GM21737 (cell line): Measurements from ENCODE around the gene ZFR2.
"Not testable (repeated sequence)": the region's sequence is repeated elsewhere in the genome, so short reads cannot be mapped to it uniquely, and the experiment has no call there.

Source experiments
- ATAC-seq: cut with Tn5 transposase; IDR thresholded peaks from one replicate; pipeline ENCODE4 v1.9.1; 2021; ENCODE audit warnings: mild to moderate bottlenecking, moderate library complexity; ENCODE audit not compliant: unreplicated experiment

The ZFR2 gene

GRCh38 chr19:3774621-3775373 lies 94.0 kb downstream of the ZFR2 start:
- ATAC-seq: no peak

DNA sequence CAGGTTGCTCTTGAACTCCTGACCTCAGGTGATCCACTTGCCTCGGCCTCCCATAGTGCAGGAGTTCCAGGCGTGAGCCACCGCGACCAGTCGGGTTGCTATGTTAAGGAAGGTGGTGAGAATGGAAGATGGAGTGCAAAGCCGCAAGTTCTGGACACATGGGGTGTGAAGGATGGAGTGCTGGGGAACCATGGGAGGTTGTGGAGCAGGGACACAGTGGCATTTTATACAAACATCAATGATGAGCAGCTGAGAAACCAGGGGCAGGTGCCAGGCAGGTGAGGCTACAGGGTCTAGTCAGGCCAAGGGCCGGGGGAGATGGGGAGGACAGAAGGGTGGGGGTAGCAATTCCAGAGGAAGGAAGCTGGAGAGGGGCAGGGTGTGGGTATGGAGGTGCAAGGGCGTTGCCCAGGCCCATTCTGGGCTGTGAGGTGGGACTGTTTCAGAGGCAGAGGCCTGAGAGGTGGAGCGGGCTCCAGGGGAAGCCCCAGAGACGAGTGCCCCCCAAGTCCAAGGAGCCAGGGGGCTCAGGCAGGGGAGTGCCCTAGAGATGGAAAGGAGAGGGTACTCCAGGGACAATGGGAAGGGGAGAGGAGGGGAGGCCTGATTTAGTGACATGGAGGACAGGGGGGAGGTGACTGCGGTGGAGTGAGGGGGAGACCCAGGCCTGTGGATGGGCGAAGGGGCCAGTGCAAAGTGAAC lies 94.9 kb downstream of the ZFR2 start:
- no peak for ATAC-seq

- no peak for ATAC-seq
Measured at GRCh38 chr19:3771906-3772455, 96.9 kb downstream of the ZFR2 start, which contains the start of gene RAX2. Gene RAX2, minus strand, starts transcription at chr19:3772228. Its CDS starts 486 bp downstream, at chr19:3771742.

GRCh38 chr19:3771000-3771905 lies 97.6 kb downstream of the ZFR2 start:
- ATAC-seq: no peak

GRCh38 chr19:3770136-3770999 lies 98.5 kb downstream of the ZFR2 start:
- no peak for ATAC-seq

- no peak for ATAC-seq
Measured at GRCh38 chr19:3769494-3769893, 99.3 kb downstream of the ZFR2 start.

DNA sequence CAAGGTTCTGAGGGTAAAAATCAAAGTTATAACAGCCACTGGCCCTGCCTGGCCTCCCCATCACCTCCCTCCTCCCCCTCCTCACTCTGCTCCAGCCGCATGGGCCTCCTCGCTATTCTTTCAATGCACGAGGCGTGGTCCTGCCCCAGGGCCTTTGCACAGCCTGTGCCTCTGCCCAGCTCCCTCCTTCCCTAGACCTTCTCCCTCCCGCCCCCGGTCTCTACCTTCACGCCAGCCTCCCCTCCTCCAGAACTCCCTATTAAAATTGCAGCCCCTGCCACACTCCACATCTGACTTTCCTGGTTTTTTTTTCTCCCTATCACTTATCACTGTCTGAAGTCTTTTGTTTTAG lies 100.1 kb downstream of the ZFR2 start:
- ATAC-seq: no peak

GRCh38 chr19:3768015-3768747 lies 100.7 kb downstream of the ZFR2 start:
- ATAC-seq: no peak

- ATAC-seq: no peak
Measured at GRCh38 chr19:3767050-3767449, 101.8 kb downstream of the ZFR2 start.

- ATAC-seq: no peak
Measured at GRCh38 chr19:3766520-3766919, 102.3 kb downstream of the ZFR2 start.

DNA sequence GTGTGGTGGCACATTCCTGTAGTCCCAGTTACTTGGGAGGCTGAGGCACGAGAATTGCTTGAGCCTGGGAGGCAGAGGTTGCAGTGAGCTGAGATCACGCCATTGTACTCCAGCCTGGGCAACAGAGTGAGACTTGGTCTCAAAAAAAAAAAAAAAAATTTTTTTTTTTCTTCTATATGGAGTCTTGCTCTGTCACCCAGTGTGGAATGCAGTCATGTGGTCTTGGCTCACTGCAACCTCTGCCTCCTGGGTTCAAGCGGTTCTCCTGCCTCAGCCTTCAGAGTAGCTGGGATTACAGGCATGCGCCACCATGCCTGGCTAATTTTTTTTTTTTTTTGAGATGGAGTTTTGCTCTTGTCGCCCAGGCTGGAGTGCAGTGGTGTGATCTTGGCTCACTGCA lies 103.1 kb downstream of the ZFR2 start:
- ATAC-seq: not testable (repeated sequence)

DNA sequence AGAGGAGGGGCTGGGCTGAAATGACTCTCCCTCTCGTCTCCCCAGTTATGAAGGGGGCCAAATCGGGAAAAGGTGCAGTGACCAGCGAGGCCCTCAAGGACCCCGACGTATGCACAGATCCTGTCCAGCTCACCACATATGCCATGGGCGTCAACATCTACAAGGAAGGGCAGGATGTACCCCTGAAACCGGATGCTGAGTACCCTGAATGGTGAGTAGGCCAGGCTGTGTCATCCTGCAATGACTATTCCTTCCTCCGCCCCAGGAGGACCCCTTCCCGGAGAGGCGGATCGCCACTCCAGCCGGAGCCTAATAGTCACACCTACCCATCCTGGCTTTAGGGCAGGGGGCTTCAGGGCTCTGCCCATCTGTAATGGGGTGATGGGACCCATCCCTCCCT lies 103.7 kb downstream of the ZFR2 start:
- no peak for ATAC-seq

DNA sequence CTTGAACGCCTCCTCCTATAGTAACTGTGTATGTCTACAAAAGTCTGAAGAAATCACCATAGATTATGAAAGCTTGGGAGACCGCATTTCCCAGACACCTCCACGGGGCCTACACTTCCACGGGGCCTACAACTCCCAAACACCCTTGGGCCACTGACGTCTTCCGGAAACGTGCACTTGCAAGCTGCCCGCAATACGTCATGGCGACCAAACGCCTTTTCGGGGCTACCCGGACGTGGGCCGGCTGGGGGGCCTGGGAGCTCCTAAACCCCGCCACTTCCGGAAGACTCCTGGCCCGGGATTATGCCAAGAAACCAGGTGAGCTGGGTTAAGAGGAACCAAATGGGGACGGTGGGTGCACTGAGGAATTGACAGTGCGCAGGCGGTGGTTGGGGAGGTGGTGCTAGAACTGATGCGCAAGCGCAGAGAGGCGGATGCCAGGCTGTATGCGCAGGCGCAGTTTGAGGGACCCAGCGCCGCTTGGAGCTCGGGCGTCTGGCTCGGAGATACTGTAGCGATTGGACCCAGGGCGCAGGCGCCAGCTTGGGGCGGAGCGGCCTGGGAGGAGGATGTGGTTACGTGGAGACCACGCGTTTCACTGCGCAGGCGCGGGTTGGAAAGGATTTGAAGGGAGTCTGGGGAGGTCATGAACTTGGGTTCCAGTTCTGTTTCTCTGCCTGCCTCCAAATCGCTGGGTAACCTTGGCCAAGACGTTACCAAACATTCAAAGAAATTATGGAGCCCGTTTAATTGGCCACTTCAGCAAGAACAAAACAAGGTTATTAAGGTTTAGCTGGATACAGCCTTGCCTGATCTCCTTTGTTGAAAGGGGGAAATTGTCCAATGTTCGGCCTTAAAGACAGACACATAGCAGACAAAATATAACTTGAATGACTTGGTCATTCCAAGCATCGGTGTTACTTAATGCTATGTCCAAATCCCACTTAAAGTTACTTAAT lies 106.1 kb downstream of the ZFR2 start, which contains the start of gene MRPL54:
Gene MRPL54 (plus strand): TSS at position 182 of the 959 bp plus-strand sequence. CDS start 19 bp downstream, at position 201.
- peak; percentile 60 for ATAC-seq

- no peak for ATAC-seq
Measured at GRCh38 chr19:3762130-3762473, 106.7 kb downstream of the ZFR2 start.

DNA sequence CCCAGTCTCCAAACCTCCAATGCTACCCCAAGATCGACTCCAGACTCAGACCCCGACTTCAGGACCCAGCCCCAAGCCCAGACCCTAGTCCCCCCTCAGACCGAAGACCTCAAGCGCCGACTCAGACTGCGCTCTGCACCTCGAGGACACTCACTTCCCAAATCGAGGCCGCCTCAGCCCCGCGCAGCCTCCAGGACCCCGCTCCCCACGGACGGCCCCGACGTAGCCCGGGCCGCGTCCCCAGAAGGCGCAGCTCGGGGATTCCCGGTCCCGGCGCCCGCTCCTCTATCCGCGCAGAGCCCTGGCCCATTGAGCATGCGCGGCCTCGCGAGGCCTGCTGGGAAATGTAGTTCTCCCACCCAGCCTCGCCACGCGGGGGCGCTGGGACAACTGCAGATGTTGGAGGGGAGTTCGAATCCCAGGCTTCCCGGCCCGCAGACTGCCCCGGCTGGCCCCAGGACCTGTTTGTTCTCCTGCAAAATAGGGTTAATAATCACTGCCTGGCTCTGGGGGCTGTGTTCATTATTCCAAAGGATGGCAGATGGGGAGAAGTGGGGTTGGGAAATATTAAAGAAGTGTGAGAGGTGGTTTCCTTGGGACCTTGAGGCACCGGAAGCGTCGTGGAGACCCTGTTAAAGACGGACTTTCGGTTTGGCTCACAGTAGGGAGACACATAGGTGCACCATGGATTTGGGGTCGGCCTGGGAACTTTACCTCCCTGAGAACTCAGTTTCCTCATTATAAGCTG lies 107.3 kb downstream of the ZFR2 start, which contains the start of gene APBA3:
Gene APBA3 (minus strand): TSS at position 311 of the 748 bp plus-strand sequence. CDS start 1,428 bp downstream, outside the sequence.
- ATAC-seq: peak; percentile 49

GRCh38 chr19:3760871-3761361 lies 107.9 kb downstream of the ZFR2 start:
- ATAC-seq: no peak
